SK-N-SH treated with all-trans-retinoic acid at 6 μM for 48 hours (cell line): ENCODE data around the gene FGFBP3.
A peak's percentile ranks its signal among the peaks of the same experiment; 100 is the strongest.

Experiments used
- ATAC-seq: fragments of 200-7000 bp; cut with Tn5 transposase; 3 replicates; pipeline ENCODE4 v1.9.1; 2020; ENCODE audit warnings: mild to moderate bottlenecking, moderate library complexity
- ARNTL ChIP-seq: fragments of 450-650 bp; formaldehyde crosslinking; IDR thresholded peaks from 2 replicates; pipeline ENCODE4 v1.5.0; 2020; ENCODE audit warnings: low read depth, mild to moderate bottlenecking, moderate library complexity, borderline replicate concordance
- BACH2 ChIP-seq: fragments of 250-450 bp; sonication (Bioruptor Pico); IDR thresholded peaks from 2 replicates; pipeline ENCODE4 v1.9.0; 2021; ENCODE audit warnings: mild to moderate bottlenecking, borderline replicate concordance
- CSDC2 ChIP-seq: fragments of 250-450 bp; sonication (Bioruptor Pico); IDR thresholded peaks from 2 replicates; pipeline ENCODE4 v1.5.0; 2020; ENCODE audit warnings: mild to moderate bottlenecking, moderate library complexity
- ESRRG ChIP-seq: fragments of 250-450 bp; sonication (Bioruptor Pico); IDR thresholded peaks from 2 replicates; pipeline ENCODE4 v1.6.1; 2021; ENCODE audit warnings: mild to moderate bottlenecking
- ISL1 ChIP-seq: fragments of 250-450 bp; sonication (Bioruptor Pico); IDR thresholded peaks from 2 replicates; pipeline ENCODE4 v2.1.2; 2022; ENCODE audit warnings: mild to moderate bottlenecking, moderate library complexity
- OSR1 ChIP-seq: fragments of 250-450 bp; sonication (Bioruptor Pico); IDR thresholded peaks from 2 replicates; pipeline ENCODE4 v1.8.0; 2022; ENCODE audit warnings: moderate library complexity, mild to moderate bottlenecking, inconsistent platforms
- PPARA ChIP-seq: fragments of 250-450 bp; sonication (Bioruptor Pico); IDR thresholded peaks from 2 replicates; pipeline ENCODE4 v1.5.0; 2020; ENCODE audit warnings: mild to moderate bottlenecking, borderline replicate concordance
- RARB ChIP-seq: fragments of 250-450 bp; sonication (Bioruptor Pico); IDR thresholded peaks from 2 replicates; pipeline ENCODE4 v1.8.0; 2021; ENCODE audit warnings: mild to moderate bottlenecking, moderate library complexity
- SNAI2 ChIP-seq: fragments of 250-450 bp; sonication (Bioruptor Pico); IDR thresholded peaks from 2 replicates; pipeline ENCODE4 v1.5.0; 2020; ENCODE audit warnings: mild to moderate bottlenecking, moderate library complexity
- TCF4 ChIP-seq: fragments of 250-450 bp; sonication (Bioruptor Pico); IDR thresholded peaks from 2 replicates; pipeline ENCODE4 v1.8.0; 2021; ENCODE audit warnings: mild to moderate bottlenecking, moderate library complexity, borderline replicate concordance
- TOX ChIP-seq: fragments of 250-450 bp; sonication (Bioruptor Pico); IDR thresholded peaks from 2 replicates; pipeline ENCODE4 v1.8.0; 2021; ENCODE audit warnings: mild to moderate bottlenecking, moderate library complexity, borderline replicate concordance
- ZC3H10 ChIP-seq: fragments of 250-450 bp; sonication (Bioruptor Pico); IDR thresholded peaks from 2 replicates; pipeline ENCODE4 v1.5.1; 2021; ENCODE audit warnings: mild to moderate bottlenecking, moderate library complexity
- ZFP3 ChIP-seq: fragments of 250-450 bp; sonication (Bioruptor Pico); IDR thresholded peaks from 2 replicates; pipeline ENCODE4 v1.5.0; 2020; ENCODE audit warnings: mild to moderate bottlenecking, moderate library complexity
- ZNF565 ChIP-seq: fragments of 450-650 bp; formaldehyde crosslinking; conservative IDR thresholded peaks from 2 replicates; pipeline ENCODE4 v1.5.0; 2020; ENCODE audit warnings: low read depth, mild to moderate bottlenecking, moderate library complexity
- ZNF70 ChIP-seq: fragments of 450-650 bp; formaldehyde crosslinking; IDR thresholded peaks from 2 replicates; pipeline ENCODE4 v1.5.0; 2020; ENCODE audit warnings: mild to moderate bottlenecking, moderate library complexity
- ZNF8 ChIP-seq: fragments of 450-650 bp; formaldehyde crosslinking; IDR thresholded peaks from 2 replicates; pipeline ENCODE4 v1.5.0; 2020; ENCODE audit warnings: mild to moderate bottlenecking, moderate library complexity
- TF ChIP-seq, protein P1 (sequence below): fragments of 250-450 bp; sonication (Bioruptor Pico); IDR thresholded peaks from 2 replicates; pipeline ENCODE4 v1.5.1; 2021; ENCODE audit warnings: mild to moderate bottlenecking, moderate library complexity
- TF ChIP-seq, protein P2 (sequence below): fragments of 250-450 bp; sonication (Bioruptor Pico); IDR thresholded peaks from 2 replicates; pipeline ENCODE4 v1.5.1; 2020; ENCODE audit warnings: low read depth, mild to moderate bottlenecking, moderate library complexity
- TF ChIP-seq, protein P3 (sequence below): fragments of 250-450 bp; sonication (Bioruptor Pico); IDR thresholded peaks from 2 replicates; pipeline ENCODE4 v1.8.0; 2021; ENCODE audit warnings: low read depth, mild to moderate bottlenecking, moderate library complexity, borderline replicate concordance

Gene FGFBP3

DNA sequence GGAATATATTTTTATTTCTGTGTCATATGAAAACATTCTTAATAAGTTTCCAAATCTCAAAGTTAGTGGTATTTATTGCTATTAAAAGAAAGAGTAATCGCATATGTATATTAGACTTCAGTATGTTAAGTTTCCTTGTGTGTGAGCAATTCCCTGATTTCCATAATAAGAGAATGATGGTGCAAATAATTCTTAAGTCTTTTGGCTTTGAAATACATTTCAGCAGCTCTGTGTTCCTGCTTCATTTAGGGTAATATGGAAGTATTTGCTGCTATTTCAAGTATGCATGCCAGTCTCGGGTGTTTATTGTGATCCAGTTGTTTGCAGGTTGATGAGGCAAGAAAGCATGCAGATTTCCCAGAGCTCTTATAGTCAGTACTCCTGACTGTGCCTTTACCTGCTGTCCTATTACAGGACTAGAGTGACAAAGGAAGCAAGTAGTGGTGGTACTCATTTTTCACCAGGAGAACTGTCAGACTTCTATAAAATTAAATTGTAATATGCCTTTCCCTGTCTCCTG is 43.7 kb downstream of the FGFBP3 start (continued):
- TF ChIP-seq, protein P1, sequence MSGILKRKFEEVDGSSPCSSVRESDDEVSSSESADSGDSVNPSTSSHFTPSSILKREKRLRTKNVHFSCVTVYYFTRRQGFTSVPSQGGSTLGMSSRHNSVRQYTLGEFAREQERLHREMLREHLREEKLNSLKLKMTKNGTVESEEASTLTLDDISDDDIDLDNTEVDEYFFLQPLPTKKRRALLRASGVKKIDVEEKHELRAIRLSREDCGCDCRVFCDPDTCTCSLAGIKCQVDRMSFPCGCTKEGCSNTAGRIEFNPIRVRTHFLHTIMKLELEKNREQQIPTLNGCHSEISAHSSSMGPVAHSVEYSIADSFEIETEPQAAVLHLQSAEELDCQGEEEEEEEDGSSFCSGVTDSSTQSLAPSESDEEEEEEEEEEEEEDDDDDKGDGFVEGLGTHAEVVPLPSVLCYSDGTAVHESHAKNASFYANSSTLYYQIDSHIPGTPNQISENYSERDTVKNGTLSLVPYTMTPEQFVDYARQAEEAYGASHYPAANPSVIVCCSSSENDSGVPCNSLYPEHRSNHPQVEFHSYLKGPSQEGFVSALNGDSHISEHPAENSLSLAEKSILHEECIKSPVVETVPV (CRISPR knock-in tag) = no peak
- no peak for TF ChIP-seq ZNF70
- TF ChIP-seq ZNF8 (CRISPR knock-in tag) = no peak
- TF ChIP-seq ESRRG (CRISPR knock-in tag) = no peak
- TF ChIP-seq SNAI2 (CRISPR knock-in tag) = no peak
- TF ChIP-seq ISL1 (CRISPR knock-in tag) = no peak
- TF ChIP-seq BACH2 = no peak
- no peak for TF ChIP-seq ZC3H10

DNA sequence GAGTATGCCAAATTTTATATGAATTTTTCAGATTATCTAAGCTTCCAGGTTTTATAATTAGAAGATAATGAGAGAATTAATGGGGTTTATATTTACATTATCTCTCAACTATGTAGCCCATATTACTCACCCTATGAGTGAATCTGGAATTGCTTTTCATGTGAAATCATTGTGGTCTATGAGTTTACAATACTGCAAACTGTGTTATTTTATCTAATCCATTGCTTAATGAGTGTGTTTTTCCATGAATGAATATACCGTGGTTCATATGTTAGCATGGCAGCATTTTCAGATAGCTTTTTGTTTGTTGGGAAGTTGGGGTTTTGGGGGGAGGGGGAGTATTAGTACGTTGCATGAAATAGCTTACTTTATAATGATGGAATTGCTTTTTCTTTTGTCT is 44.5 kb downstream of the FGFBP3 start:
- no peak for ATAC-seq
- TF ChIP-seq ARNTL (CRISPR knock-in tag) (no peak), ZNF8 (CRISPR knock-in tag) (no peak), TOX (no peak), RARB (CRISPR knock-in tag) (no peak), CSDC2 (no peak), SNAI2 (CRISPR knock-in tag) (no peak), ZFP3 (CRISPR knock-in tag) (no peak), PPARA (CRISPR knock-in tag) (no peak), ZNF565 (CRISPR knock-in tag) (no peak), TCF4 (CRISPR knock-in tag) (no peak), ZNF70 (no peak), OSR1 (CRISPR knock-in tag) (no peak)
- TF ChIP-seq, protein P2, sequence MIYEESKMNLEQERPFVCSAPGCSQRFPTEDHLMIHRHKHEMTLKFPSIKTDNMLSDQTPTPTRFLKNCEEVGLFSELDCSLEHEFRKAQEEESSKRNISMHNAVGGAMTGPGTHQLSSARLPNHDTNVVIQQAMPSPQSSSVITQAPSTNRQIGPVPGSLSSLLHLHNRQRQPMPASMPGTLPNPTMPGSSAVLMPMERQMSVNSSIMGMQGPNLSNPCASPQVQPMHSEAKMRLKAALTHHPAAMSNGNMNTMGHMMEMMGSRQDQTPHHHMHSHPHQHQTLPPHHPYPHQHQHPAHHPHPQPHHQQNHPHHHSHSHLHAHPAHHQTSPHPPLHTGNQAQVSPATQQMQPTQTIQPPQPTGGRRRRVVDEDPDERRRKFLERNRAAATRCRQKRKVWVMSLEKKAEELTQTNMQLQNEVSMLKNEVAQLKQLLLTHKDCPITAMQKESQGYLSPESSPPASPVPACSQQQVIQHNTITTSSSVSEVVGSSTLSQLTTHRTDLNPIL (CRISPR knock-in tag) = no peak
- TF ChIP-seq, all 23 proteins: peak for 0

DNA sequence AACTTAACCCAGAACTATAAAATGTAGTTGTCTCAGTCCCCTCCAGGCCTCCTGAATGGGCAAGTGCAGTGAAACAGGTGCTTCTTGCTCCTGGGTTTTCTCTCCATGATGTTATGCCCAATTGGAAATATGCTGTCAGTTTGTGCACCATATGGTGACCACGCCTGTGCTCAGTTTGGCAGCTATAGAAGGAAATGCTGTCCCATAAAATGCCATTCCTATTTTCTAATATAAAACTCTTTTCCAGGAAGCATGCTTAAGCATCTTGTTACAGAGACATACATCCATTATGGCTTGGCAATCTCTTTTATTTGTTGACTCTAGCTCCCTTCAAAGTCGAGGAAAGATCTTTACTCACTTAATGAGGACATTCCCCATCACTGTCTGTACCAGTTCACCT is 45.2 kb downstream of the FGFBP3 start:
- TF ChIP-seq, protein P3, sequence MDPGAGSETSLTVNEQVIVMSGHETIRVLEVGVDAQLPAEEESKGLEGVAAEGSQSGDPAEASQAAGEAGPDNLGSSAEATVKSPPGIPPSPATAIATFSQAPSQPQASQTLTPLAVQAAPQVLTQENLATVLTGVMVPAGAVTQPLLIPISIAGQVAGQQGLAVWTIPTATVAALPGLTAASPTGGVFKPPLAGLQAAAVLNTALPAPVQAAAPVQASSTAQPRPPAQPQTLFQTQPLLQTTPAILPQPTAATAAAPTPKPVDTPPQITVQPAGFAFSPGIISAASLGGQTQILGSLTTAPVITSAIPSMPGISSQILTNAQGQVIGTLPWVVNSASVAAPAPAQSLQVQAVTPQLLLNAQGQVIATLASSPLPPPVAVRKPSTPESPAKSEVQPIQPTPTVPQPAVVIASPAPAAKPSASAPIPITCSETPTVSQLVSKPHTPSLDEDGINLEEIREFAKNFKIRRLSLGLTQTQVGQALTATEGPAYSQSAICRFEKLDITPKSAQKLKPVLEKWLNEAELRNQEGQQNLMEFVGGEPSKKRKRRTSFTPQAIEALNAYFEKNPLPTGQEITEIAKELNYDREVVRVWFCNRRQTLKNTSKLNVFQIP (CRISPR knock-in tag) = no peak
- no peak for TF ChIP-seq TCF4 (CRISPR knock-in tag)
- no peak for TF ChIP-seq ARNTL (CRISPR knock-in tag)
- ATAC-seq = no peak

DNA sequence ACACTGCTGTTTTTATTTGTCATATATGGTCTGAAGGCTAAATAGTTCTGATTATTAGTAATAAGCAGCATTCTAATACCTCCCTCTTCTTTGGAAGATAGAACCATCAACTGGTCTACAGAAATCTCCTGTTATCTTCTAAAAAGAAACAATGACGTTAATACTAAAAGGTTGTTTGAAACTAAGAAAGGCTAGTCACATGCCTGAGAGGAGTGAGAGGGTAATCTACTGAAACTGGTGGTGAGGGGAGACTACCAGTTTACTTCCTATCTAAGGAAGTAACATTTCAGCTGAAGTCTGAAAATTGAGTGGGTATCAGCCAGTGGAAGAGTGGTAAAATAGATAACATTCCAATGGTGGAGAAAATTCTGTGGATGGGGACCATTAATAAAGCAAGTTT is 48.4 kb downstream of the FGFBP3 start:
- no peak for TF ChIP-seq TCF4 (CRISPR knock-in tag)
- TF ChIP-seq ISL1 (CRISPR knock-in tag) = no peak
- TF ChIP-seq, protein P3 (CRISPR knock-in tag) = no peak
- no peak for TF ChIP-seq ZFP3 (CRISPR knock-in tag)
- TF ChIP-seq SNAI2 (CRISPR knock-in tag) = no peak
- TF ChIP-seq, all 23 proteins: peak for 0
- ATAC-seq = no peak

DNA sequence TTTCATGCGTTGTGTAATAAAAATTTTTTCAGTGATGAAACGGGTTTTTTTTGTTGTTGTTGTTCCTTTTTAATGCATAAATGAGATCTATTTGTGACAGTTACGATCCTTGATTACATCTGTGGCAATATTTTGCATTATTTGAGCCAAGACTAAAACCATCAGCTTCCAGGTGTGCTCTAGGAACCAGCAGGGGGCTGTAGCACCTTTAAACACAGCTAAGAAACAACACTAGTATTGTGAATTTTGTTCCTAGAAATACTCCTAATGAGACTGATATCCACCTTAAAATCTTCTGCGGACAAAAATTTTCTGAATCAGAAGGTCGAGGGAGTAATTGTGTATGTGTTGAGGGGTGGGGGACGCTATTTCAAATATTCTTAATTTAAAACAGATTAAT is 52.6 kb downstream of the FGFBP3 start:
- no peak for TF ChIP-seq TOX
- TF ChIP-seq CSDC2 = no peak
- 0 out of 3 replicates have a peak, but pooled peaks have one; percentile 51 for ATAC-seq
